OCI-M1 (cell line): ENCODE data around the gene CDH4.

Experiments
- DNase-seq: peaks from one replicate; lab custom pipeline; 2025; lab: John Stamatoyannopoulos, UW

The CDH4 gene

GRCh38 chr20:61693055-61693600 is 441.1 kb downstream of the CDH4 start:
- DNase-seq = no peak

DNA sequence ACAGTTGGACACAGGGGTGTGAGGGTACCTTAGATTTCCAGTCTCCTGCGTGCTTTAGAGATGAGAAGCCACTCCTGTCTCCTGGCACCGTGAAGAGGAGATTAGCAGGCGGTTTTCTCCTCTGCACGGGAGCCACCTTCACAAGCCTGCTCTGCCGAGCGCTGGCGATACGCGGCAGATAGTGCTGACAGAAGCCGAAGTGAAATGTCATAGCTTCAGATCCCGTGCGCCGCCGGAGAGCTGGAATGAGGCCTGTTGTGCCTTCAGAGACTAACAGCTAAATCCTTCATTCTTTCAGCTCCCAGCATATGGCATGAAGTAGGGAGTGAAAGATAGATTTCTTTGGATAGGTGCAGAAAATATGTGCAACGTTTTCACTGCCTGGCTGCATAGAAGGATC is 442.6 kb downstream of the CDH4 start:
- DNase-seq = no peak

DNA sequence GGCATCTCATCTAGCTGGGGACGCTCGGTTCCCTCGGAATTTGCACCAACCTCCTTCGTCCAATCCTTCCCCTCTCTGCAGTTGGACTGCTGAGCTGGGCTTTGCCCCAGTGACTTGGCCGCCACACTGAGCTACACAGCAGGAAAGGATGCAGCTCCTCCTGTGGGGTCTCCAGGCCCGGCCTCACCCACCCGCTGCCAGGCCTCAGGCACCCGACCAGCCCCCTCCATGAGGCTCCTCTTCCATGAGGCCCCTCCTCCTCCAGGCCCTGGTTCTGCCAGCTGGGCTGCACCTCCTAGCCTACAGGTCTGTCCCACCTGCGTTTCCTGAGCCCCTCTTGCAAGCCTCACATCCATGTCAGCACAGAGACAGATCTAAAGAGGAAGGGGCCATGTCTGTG is 443.7 kb downstream of the CDH4 start:
- DNase-seq = no peak

DNA sequence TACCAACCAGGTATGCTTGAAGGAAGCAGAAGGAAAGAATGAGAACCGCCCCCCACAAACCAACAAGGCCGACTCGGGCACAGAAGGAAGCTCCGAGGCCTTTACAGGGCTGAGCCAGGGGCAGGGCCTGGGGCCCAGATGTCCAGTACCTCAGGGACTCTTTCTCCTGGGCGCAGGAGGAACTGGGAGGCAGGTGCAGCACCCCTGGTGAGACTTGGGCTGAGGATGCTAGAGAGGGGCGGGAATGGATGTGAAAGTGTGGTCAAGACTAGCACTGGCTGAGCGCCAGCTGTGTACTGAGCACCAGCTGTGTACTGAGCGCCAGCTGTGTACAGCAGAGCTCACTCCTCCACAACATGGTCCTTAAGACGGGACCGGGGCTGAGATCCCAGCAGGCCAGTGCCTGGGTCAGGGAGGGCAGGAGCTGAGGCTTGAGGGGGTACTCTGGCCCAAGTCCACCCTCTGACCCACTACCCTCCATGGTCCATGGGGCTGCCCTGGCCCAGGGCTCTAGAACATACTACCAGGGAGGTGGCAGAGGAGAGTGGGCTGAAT is 444.2 kb downstream of the CDH4 start:
- DNase-seq = no peak

- no peak for DNase-seq
Observed at GRCh38 chr20:61697666-61698597, 445.9 kb downstream of the CDH4 start.

- DNase-seq = no peak
Observed at GRCh38 chr20:61698598-61699494, 446.8 kb downstream of the CDH4 start.

DNA sequence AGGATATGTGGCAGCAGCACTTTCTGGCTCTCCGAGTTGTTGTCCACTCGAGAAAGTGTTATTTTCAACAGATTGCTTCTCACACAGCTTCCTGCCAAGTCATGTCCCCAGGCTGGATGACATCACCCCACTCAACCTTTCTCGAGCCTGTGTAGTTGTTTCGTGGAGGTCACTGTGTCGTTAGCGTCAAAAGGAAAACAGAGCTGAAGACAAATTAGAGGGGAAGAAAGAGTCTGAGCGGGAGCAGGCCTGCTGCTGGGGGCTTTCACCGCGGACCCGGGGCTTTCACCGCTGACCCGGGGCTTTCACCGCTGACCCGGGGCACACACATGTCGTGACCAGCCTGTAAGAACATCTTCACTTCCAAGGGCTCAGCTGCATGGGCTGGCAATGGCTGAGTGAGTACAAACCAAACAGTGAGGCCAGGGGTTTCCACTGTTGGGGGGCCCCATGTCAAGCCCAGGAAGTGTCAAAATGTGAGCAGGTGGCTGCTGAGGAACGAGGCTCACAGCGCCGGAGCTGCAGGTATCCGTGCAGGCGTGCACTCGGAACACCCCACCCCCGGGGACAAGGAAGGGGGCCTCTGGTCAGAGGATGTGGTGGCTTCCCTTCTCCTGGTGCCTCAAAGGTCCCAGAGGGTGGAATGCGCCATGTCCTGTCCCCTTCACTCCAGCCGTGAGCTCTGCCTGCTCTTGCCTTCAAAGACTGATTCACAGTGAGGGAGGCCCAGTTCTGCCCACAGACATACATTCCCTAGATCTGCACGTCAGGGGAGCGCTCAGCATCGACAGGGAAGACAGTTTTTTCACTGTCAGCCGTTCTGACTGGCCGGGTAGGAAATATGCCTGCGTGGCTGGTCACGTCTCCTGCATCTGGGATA is 447.7 kb downstream of the CDH4 start:
- no peak for DNase-seq

- DNase-seq = no peak
Observed at GRCh38 chr20:61700595-61701140, 448.6 kb downstream of the CDH4 start.

DNA sequence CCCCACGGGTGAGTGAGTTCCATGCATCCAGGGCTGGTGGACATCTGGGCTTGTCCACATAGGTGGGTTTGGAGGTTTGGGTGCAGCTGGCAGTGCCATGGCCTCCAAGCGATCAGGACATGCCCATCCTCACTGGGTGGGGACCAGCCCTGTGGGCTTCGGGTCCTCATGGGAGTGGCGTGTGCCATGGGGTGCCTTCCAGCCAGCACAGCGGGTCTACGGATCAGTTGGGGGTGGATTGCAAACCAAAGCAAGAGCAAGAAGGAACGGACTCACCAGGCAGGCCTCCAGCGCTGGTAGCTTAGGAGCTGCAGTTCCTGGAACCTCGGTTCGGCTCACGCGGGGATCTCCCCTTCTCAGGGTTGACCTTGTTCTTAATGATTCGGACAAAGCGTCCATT is 449.3 kb downstream of the CDH4 start:
- no peak for DNase-seq

DNA sequence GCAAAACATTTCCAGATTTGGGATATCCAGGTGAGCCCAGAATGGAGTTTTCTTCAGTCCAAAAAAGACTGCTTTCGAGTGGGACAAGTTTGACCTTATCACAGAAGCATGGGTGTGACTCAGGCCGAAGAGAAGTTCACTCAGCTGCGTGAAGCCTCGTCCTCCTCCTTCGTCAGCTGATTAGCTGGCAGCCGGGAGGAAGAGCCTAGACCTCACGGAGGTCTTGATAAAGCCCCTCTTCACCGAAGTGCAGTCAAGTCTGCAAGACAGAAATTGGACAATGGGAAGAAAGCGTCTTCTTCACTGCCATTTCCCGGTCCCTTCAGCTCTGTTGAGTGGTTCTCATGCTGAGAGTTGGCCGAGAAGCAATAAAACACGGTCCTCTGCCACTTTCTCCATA is 449.7 kb downstream of the CDH4 start:
- no peak for DNase-seq

DNA sequence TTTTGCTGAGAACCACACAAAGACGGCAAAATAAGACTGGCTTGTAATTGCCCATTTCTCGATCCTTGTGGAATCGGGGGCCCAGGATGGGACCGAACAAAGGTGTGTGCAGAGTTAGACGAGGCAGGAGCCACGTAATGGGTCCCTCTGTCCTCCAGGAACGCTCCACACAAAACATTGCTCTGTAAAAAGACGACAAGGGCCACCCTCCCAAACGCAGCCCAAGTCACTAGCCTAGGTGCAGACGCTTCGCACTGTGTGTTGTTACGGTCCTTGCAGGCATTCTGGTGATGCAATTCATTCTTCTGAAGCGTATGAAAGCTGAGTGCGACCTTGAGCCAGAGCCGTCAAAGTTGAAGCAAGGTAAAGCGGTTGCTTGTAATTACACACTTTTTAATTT is 450.2 kb downstream of the CDH4 start:
- DNase-seq = no peak

DNA sequence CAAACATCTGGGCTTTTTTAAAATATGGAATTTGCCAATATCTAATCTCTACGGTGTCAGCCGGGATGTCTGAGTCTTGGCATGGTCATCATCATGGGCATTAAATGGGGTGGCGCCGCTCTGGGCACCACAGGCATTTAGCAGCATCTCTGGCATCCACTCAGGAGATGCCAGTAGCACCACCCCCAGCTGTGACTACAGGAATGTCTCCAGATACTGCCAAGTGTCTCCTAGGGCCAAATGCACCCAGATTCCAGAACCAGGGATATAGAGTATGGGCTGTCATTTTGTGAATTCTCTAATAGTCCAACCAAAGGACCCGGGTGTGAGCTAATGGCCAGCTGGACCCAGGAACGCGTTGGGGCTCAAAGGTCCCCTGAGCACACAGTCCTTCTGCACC is 452.6 kb downstream of the CDH4 start:
- DNase-seq = no peak

DNA sequence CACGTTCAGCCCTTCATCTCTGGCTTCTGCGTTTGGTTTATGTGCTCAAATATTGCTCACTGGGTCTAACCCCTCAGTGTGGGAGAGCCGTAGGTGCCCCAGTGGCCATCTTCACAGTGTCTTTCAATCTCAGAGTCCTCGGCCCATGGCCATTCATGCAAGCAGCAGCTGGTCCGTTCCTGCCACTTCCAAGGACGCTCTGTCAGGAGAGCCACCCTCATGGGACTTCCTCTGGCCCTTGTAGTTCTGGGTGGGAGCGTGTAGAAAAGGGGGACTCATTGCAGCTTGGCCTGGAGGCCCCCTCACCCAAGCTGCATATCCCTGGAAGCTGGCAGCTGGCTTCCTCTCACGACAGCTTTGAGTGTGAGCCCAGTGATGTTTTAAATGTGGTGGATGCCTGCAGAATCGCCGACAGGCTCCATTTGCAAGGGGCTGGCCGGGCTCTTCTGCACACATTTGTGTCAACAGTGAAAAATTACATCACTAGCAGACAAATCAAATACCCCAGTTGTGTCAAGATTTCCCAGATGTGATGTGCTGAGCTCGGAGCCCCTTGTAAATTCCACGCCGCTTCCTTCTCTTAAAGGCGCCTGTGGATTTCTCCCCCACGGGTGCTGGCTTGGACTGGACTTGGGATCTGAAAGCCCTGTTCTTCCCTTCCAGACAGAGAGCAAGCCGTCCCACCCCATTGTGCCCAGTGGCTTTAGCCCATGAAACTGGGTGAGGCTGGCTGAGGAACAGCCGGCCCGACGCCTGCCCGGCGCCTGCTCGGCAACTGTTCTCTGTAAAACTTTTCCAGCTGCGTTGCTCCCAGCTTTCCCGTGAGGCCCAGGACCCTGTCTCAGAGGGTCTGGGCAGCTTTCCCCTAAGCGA is 453.6 kb downstream of the CDH4 start:
- no peak for DNase-seq

DNA sequence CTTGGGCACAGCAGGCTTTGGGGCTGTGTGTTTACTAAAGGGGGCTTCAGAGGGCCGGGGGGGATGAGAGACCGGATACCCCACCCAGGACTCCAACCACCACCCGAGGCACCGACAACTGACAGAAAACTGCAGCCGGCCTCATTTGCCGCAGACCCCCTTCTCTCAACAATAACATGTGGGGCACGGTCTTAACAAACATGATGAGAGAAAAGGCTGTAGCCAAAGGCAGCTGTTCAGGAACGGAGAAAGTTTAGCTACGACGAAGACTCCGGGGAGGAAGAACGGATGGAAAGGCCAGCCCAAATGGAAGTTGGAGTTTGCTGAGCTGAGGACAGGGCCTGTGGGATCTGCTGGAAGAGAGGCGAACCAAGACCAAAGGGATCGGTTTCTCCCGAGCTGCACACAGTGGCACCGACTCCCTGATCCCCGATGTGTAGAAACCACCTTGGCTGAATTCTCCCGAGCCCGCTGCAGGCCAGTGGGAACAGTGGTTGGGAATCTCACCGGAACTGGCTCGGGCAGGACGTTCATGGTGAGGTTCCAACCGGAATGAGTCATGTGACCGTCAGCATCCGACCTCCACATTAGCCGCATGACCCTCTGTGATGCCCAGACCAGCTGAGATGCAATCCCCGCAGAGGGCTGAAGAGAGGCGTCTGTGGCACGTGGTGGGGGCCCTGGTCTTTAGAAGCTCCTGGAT is 454.3 kb downstream of the CDH4 start:
- DNase-seq = no peak

DNA sequence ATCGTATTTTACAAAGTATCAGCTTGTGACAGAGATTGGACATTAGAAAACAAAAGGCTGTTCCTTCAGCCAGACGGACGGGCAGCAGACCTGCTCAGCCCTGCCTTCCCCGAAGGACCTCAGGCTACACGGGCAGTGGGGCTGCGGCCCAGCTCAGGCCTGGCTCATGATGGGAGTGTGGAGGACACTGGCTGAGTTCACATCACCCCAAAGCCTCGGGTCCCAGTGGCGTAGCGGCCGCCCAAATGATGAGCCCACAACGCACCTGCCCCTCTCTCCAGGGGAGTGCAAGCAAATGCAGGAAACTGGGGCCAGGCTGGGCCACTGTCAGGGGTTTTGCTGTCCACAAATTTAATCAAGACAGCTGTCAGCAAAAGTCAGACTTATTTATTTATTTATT is 456.8 kb downstream of the CDH4 start:
- no peak for DNase-seq

- DNase-seq = no peak
Observed at GRCh38 chr20:61710108-61710507, 458.0 kb downstream of the CDH4 start.

DNA sequence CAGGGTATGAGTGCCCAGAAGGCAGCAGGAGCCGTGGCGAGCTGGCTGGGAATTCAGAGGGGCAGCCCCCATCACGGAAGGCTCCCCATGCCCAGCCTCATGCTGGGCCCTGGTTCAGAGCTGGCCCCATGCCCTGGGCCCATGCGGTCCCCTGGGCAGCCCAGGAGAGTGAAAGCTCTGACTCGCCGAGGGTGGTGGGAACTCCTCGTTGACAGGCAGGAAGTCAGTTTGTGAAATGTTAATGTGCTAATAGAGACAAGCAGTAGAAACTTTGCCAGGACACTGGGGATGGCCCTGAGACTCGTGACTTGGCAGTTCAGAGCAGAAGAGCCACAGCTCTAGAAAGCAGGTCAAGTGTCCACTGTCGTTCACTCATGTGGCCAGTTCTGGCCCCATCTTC is 460.6 kb downstream of the CDH4 start:
- no peak for DNase-seq

- DNase-seq = no peak
Observed at GRCh38 chr20:61718361-61719005, 466.4 kb downstream of the CDH4 start.
